Endothelial cell (in vitro differentiated cells): Measurements from ENCODE around the gene C5orf58. TPM values are rescaled to one million over a fixed set of nuclear protein-coding genes. Genes with fewer than 3 reads are reported as not detected.
A peak's percentile ranks its signal among the peaks of the same experiment; 100 is the strongest.

Experiments used
- DNase-seq: peaks from one replicate; pipeline ENCODE4 v3.0.0; 2021; ENCODE audit warnings: low spot score
- H3K27ac Mint-ChIP-seq: one replicate; pipeline ENCODE4 v1.8.0; 2021; ENCODE audit warnings: mixed read lengths, inconsistent platforms; ENCODE audit not compliant: unreplicated experiment
- H3K27me3 Mint-ChIP-seq: one replicate; pipeline ENCODE4 v1.8.0; 2021; ENCODE audit warnings: mild to moderate bottlenecking, moderate library complexity, mixed read lengths, inconsistent platforms; ENCODE audit not compliant: unreplicated experiment
- H3K36me3 Mint-ChIP-seq: one replicate; pipeline ENCODE4 v1.8.0; 2021; ENCODE audit warnings: mild to moderate bottlenecking, low read depth, mixed read lengths, inconsistent platforms; ENCODE audit not compliant: unreplicated experiment
- H3K4me1 Mint-ChIP-seq: one replicate; pipeline ENCODE4 v1.8.0; 2021; ENCODE audit warnings: mild to moderate bottlenecking, mixed read lengths, inconsistent platforms; ENCODE audit not compliant: unreplicated experiment
- H3K4me3 Mint-ChIP-seq: one replicate; pipeline ENCODE4 v1.8.0; 2021; ENCODE audit warnings: mild to moderate bottlenecking, mixed read lengths, inconsistent platforms; ENCODE audit not compliant: unreplicated experiment
- H3K9me3 Mint-ChIP-seq: one replicate; pipeline ENCODE4 v1.8.0; 2021; ENCODE audit warnings: mixed read lengths, inconsistent platforms; ENCODE audit not compliant: unreplicated experiment
- total RNA-seq: library from RNA; stranded (reverse); fragmentation: NEBNext Ultra II Directional; extraction: Animal tissue kit (Norgen Biotek cat#: 25700); gene quantifications from one replicate; pipeline ENCODE4 v1.2.1, GENCODE V29; 2021; ENCODE audit not compliant: unreplicated experiment
- TF ChIP-seq, protein P1 (sequence below): fragments of 200-600 bp; sonication (generic); IDR thresholded peaks from one replicate; pipeline ENCODE4 v1.5.0; 2021; ENCODE audit warnings: antibody characterized with exemption; ENCODE audit not compliant: unreplicated experiment

The C5orf58 gene
- total RNA-seq, 1 donor from 2014 or later: 0.28 TPM

DNA sequence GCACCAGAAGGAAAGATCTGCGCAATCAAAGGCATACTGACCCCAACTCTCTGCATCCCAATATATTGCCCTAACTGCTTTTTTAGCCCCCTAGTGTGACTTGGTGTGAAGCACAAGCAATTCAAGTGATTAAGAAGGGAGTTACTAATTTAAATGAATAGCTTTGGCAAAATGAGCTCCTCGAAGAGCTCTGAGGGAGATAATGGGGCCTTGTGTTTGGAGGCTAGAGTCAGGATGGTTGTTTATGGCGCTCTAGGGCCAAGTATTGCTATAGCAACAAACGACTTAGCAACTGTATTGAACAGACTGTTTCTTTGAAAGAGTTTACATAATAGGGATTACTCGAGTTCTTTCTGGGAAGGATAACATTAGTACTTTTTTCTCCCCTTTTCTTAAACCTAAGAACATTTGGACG is 11.5 kb upstream of the C5orf58 start:
- H3K9me3 Mint-ChIP-seq: no peaks in the 10 kb centered on the region
- DNase-seq: no peak
- no peak overlapping the region for H3K4me3 Mint-ChIP-seq
- TF ChIP-seq, protein P1, sequence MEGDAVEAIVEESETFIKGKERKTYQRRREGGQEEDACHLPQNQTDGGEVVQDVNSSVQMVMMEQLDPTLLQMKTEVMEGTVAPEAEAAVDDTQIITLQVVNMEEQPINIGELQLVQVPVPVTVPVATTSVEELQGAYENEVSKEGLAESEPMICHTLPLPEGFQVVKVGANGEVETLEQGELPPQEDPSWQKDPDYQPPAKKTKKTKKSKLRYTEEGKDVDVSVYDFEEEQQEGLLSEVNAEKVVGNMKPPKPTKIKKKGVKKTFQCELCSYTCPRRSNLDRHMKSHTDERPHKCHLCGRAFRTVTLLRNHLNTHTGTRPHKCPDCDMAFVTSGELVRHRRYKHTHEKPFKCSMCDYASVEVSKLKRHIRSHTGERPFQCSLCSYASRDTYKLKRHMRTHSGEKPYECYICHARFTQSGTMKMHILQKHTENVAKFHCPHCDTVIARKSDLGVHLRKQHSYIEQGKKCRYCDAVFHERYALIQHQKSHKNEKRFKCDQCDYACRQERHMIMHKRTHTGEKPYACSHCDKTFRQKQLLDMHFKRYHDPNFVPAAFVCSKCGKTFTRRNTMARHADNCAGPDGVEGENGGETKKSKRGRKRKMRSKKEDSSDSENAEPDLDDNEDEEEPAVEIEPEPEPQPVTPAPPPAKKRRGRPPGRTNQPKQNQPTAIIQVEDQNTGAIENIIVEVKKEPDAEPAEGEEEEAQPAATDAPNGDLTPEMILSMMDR: no peak
- H3K4me1 Mint-ChIP-seq: peaks cover 42% of the 10 kb centered on the region
- no peaks in the 10 kb centered on the region for H3K27me3 Mint-ChIP-seq
- no peaks in the 10 kb centered on the region for H3K36me3 Mint-ChIP-seq
- H3K27ac Mint-ChIP-seq: peak overlapping the region; percentile 16

DNA sequence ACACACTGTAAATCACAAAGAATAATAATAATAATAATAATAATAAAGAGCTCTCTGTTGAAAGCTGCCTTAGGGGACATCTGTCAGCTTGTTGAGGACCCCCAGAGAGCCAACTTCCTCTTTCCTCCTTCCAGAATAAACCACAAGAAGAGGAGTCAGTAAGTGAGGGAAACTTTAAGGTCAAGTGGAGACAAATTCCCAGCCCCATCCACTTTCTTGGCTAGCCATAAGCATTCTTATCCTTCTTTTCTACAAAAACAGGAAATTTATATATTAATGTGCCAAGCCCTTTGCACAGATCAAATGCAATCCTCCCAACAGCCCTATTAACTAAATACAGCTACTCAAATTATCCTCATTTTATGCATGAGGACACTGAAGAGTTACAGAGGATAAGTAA is 9.4 kb upstream of the C5orf58 start:
- no peak overlapping the region for H3K4me3 Mint-ChIP-seq
- peaks cover 3% of the 10 kb centered on the region for H3K27me3 Mint-ChIP-seq
- H3K27ac Mint-ChIP-seq: no peak overlapping the region
- H3K9me3 Mint-ChIP-seq: no peaks in the 10 kb centered on the region
- peaks cover 47% of the 10 kb centered on the region for H3K4me1 Mint-ChIP-seq
- no peak for DNase-seq
- TF ChIP-seq, protein P1: no peak
- no peaks in the 10 kb centered on the region for H3K36me3 Mint-ChIP-seq

DNA sequence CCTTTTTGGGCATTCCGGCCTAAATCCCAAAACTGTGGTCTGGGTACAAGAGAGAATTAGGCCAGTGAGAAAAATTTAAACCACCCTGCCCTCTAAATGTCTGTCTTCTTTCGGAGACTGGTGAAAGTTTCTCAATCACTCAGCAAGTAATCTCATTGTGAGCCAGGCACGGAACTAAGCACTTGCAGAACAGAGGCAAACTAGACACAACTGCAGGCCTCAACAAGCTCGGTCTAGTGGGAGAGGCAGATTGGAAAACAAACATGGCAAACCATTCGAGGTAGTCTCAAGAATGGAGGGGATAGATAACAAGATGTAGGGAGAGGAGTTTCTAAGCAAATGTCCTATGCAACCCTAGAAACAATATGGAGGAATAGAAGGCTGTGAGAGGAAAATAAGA is 8.9 kb upstream of the C5orf58 start:
- DNase-seq: no peak
- H3K4me1 Mint-ChIP-seq: peaks cover 47% of the 10 kb centered on the region
- TF ChIP-seq, protein P1: no peak
- no peak overlapping the region for H3K4me3 Mint-ChIP-seq
- H3K27ac Mint-ChIP-seq: peak overlapping the region; percentile 49
- no peaks in the 10 kb centered on the region for H3K9me3 Mint-ChIP-seq
- no peaks in the 10 kb centered on the region for H3K36me3 Mint-ChIP-seq
- peaks cover 3% of the 10 kb centered on the region for H3K27me3 Mint-ChIP-seq

- peaks cover 47% of the 10 kb centered on the region for H3K4me1 Mint-ChIP-seq
- TF ChIP-seq, protein P1: peak; percentile 76
Measured at GRCh38 chr5:170225326-170226128, 7.3 kb upstream of the C5orf58 start.

GRCh38 chr5:170226129-170226615 is 6.6 kb upstream of the C5orf58 start:
- Mint-ChIP-seq H3K27ac (no peak overlapping the region), H3K36me3 (no peaks in the 10 kb centered on the region), H3K4me1 (peaks cover 47% of the 10 kb centered on the region), H3K4me3 (no peak overlapping the region), H3K27me3 (peaks cover 3% of the 10 kb centered on the region), H3K9me3 (no peaks in the 10 kb centered on the region)
- DNase-seq: no peak
- TF ChIP-seq, protein P1: peak; percentile 49

More at GRCh38 chr5:170225326-170226128, 7.3 kb upstream of the C5orf58 start:
- peak overlapping the region; percentile 55 for H3K27ac Mint-ChIP-seq
- H3K27me3 Mint-ChIP-seq: peaks cover 3% of the 10 kb centered on the region
- no peaks in the 10 kb centered on the region for H3K9me3 Mint-ChIP-seq
- no peaks in the 10 kb centered on the region for H3K36me3 Mint-ChIP-seq
- H3K4me3 Mint-ChIP-seq: no peak overlapping the region
- peak; percentile 81 for DNase-seq
